ENCODE results near the gene CHDH.
A peak's percentile ranks its signal among the peaks of the same experiment; 100 is the strongest.

The CHDH gene

DNA sequence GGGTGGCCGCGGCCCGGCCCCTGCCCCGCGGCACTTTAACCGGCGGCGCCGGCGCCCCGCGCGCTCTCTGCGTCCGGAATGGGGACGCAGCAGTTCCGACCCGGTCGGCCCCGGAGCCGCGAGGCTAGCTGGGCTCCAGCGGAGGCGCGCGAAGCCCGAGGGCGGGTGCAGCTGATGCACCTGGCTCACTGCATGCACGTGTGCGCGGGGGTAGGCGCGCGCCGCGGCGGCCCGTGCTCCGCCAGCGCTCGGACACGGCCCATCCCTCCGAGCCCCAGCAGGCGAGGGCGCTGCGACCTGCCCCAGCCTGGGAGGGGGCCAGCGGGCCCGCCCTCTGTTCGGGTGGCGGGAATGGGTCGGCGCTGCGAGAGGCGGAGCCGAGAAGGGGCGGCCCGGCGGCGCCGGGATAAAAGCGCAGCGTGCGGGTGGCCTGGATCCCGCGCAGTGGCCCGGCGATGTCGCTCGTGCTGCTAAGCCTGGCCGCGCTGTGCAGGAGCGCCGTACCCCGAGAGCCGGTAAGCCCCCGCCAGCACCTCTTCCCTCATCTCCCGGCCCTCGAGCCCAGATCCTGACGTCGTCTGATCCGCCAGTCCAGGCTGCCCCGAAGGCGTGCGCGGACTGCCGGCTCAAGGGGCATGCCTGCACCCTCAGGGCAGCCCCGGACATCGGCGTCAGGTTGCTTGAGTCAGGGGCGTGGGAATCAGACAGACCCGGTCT, at the start of gene CHDH, which contains the start of gene IL17RB:
TSS of gene CHDH (minus strand) at position 286 of the 717 bp plus-strand sequence. CDS start 22,411 bp downstream, outside the sequence.
TSS of gene IL17RB (plus strand) at position 435 of the 717 bp plus-strand sequence. CDS start at position 456, 21 bp downstream.
- peak in 48 of 56 donors; percentile 4 to 84 (median 58) for DNase-seq

DNA sequence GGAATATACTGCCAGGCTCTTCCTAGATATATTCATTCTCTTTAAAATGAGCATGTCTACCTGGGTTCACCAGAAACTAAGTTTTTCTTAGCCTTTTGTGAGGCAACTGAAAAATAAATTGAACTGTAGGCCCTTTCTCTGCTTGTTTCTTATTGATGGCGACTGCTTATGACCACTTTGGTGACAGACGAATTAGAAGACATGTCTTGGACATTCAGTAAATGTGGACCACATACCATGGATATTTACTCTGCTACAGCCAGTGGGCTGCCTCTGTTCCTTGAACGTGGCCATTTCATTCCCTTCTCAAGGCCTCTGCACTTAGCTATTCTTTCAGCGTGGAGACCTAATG, 46.0 kb upstream of the CHDH start:
- no peak for DNase-seq

DNA sequence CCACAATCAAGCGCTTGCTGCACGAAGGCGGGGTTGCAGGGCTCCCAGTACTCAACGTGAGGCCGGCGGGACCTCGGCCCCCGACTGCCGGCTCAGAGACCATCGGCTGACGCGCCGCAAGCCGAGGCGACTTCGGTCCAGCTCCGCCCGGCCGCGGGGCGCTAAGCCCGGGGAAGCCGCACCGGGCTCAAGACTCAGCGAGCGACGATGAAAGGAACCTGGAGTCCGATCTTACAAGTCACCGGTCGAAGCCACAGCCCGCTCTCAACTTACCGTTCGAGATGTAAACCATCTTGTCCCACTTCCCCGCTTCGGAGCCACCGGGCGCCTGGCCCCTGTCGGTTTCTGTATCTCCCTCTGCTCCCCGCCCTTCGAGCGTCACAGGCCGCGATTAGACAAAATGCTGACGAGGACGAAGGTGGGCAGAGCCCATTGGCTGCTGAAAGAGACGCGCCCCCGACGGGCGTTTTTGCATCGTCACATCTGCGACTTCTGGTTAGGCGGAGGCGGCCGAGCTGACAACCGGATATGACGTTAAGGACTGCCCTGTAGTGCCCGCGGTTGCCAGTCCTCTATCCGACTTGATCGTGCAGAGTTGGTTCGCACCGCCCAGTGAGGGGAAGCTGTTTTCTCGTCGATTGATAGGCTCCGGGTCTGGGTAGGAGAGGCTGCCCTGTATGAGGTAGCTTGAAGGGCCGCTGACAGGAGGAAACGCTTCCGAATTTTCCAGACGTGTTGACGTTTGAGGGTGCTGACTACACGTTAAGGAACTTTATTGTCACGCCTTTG, 45.5 kb upstream of the CHDH start, which contains the start of gene SELENOK:
TSS of gene SELENOK (minus strand) at position 363 of the 789 bp plus-strand sequence.
- peak; percentile 41 to 100 (median 98) for DNase-seq

GRCh38 chr3:53890726-53891475, 44.7 kb upstream of the CHDH start:
- DNase-seq, result peak in 2 of 56 donors; percentile 2 to 36

- DNase-seq, result no peak
These were observed 42.0 kb upstream of the CHDH start for GRCh38 chr3:53888232-53888631.

DNA sequence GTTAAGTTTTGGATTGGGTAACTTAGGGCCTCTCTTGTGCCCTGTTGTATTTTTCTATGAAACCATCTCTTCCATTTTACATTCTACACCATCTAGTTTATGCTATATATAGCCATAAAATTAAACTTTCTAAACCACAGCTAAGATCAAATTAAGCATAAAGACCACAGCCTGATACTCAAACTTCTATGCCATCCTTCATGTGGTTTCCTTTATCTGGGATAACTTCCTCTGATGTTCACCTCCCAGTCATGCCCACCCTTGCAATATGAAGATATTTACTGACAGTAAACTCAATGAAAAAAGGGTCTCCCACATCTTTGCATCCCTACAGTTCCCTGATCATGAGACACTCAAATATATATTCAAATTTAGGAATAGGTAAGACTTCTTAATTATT, 41.2 kb upstream of the CHDH start:
- DNase-seq, result no peak

DNA sequence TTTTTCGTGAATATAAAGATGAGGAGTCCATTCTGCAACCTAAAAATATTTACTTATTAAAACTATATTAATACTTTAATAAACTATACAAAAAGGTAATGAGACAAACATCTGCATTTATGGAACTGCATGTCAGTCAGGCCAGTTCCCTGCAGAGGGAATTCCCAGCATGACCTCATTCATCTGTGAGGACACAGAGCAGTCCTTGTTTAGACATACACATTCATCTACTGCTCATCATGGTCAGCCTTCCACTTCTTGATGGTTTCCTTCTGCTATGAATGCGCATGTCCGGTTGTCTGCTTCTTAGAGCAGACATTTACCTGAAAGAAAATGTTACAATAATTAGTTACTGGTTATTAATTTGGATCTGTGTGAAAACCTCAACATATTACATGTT, 39.0 kb upstream of the CHDH start:
- DNase-seq, result peak in 19 of 56 donors; percentile 1 to 58 (median 19)

DNA sequence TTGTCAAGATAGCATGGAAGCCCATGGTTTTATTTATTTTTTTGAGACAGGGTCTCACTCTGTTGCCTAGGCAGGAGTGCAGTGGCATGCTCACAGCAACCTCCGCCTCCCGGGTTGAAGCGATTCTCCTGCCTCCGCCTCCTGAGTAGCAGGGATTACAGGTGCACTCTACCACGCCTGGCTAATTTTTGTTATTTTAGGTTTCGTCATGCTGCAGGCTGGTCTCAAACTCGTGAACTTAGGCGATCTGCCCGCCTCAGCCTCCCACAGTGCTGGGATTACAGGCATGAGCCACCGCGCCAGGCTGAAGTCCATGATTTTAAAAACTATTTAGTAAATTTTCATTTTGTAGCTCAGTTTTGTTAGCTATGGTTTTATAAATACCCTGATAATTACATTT, 38.4 kb upstream of the CHDH start:
- no peak for DNase-seq

GRCh38 chr3:53883008-53883407, 36.8 kb upstream of the CHDH start:
- no peak for DNase-seq

GRCh38 chr3:53881691-53882593, 35.7 kb upstream of the CHDH start, which contains the start of gene ACTR8:
Gene ACTR8, minus strand, starts transcription at chr3:53882152. Its CDS starts 51 bp downstream, at chr3:53882101.
- DNase-seq, result peak; percentile 37 to 92 (median 80)

- DNase-seq, result no peak
These were observed 34.5 kb upstream of the CHDH start for GRCh38 chr3:53880396-53881345.

DNA sequence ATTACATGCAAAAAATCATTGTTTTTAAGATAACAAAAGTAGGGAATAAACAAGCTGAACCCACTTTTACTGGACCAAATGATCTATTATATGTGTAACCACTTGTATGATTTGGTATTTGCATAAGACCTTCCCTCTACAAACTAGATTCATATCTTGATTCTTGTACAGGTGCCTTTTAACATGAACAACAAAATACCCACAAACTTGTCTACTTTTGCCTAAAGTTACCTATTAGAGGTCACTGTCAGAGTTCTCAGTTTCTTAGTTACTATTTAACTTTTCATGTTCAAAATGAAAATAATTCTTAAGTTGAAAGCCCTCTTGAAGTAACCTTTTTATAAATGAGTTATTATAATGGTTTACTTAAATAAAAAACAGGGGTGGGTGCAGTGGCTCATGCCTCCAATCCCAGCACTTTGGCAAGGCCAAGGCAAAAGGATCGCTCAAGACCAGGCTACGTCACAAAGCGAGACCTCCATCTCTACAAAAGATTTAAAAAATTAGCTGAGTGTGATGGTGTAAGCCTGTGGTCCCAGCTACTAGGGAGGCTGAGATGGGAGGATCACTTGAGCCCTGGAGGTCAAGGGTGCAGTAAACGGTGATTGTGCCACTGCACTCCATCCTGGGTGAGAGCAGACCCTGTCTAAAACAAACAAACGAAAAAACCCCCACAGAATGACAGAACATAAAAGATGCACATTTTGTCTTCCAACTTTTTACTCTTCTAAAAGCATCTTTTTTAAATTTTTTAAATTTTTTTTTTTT, 19.7 kb upstream of the CHDH start:
- DNase-seq, result no peak

DNA sequence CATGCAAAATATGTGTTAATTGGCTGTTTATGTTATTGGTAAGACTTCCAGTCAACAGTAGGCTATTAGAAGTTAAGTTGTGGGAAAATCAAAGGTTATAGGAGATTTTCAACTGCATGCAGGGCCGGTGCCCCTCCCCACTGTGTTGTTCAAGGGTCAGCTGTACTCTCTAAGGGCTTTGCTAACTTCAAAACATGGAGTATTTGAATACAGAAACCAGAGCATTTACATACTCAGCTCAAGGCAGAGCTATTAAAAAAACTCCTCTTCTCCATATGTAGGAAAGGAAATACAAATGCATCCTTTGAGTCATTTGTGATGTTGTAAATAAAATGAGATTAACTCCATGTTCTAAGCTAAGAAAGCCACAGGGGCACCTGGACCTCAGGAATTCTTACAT, 16.9 kb upstream of the CHDH start:
- no peak for DNase-seq

GRCh38 chr3:53862241-53862640, 16.0 kb upstream of the CHDH start:
- no peak for DNase-seq

GRCh38 chr3:53860196-53860595, 14.0 kb upstream of the CHDH start:
- DNase-seq, result no peak

GRCh38 chr3:53859178-53859577, 13.0 kb upstream of the CHDH start:
- no peak for DNase-seq

DNA sequence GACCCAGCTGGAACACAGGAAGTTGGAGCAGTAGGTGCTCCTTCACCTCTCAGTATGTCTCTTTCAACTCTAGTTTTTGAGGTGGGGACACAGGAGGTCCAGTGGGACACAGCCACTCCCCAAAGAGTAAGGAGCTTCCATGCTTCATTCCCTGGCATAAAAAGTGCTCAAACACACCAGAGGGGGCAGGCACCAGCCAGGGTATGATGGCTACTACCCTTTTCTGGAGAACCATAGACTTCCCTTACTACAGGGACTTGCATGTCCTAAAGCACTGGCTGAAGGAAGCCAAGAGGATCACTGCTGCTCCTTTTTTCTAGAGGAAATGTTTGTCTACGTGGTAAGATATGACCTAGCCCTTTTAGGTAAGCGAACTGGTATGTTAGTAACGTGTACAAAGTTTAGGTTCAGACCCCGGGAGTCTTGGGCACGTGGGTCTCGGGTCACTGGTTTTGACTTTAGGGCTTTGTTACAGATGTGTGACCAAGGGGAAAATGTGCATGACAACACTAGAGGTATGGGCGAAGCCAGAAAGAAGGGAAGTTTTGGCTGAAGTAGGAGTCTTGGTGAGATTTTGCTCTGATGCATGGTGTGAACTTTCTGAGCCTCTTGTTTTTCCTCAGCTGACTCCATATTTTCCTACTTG, 12.0 kb upstream of the CHDH start:
- no peak for DNase-seq

- DNase-seq, result no peak
These were observed 10.7 kb upstream of the CHDH start for GRCh38 chr3:53856964-53857363.
